Left ventricle myocardium superior (tissue), 1 donor: ENCODE data around the gene AP4M1. TPM values are rescaled to one million over a fixed set of nuclear protein-coding genes. Genes with fewer than 3 reads are reported as not detected.

Experiments used
- ATAC-seq: fragments of 200-7000 bp; cut with Tn5 transposase; one replicate; pipeline ENCODE4 v1.9.1; 2020; ENCODE audit warnings: mild to moderate bottlenecking, moderate library complexity
- DNase-seq: peaks from one replicate; pipeline ENCODE4 v3.0.0-alpha.2; 2020
- intact Hi-C: fragments of 100-400 bp; cut with micrococcal nuclease; formaldehyde crosslinking; loops from one replicate; pipeline ENCODE4 v1.11.0; 2022
- total RNA-seq: library from RNA; stranded (reverse); fragmentation: NEBNext Ultra II Directional; extraction: Animal tissue kit (Norgen Biotek cat#: 25700); gene quantifications from one replicate; pipeline ENCODE4 v1.2.1, GENCODE V29; 2021
- donor health status: DM: no; HTN: yes; CAD: no; lungs with severe emphysema.

Gene AP4M1
- total RNA-seq, 1 donor from 2014 or later, result 15.3 TPM

GRCh38 chr7:100102950-100103840 is 1.8 kb downstream of the AP4M1 start:
- intact Hi-C loops, result no loop called here
- peak; percentile 19 for DNase-seq

GRCh38 chr7:100105534-100105933 is 4.1 kb downstream of the AP4M1 start:
- intact Hi-C loops, result no loop called here
- no peak for DNase-seq
- ATAC-seq, result no peak

More at GRCh38 chr7:100102950-100103840, 1.8 kb downstream of the AP4M1 start:
- no peak for ATAC-seq

- DNase-seq, result peak; percentile 27
- intact Hi-C loops, result no loop called here
- ATAC-seq, result no peak
These were observed 5.2 kb downstream of the AP4M1 start for GRCh38 chr7:100106633-100107032.

- ATAC-seq, result no peak
These were observed 5.8 kb downstream of the AP4M1 start for GRCh38 chr7:100107125-100107737.

GRCh38 chr7:100107890-100108289 is 6.4 kb downstream of the AP4M1 start:
- ATAC-seq (no peak), DNase-seq (peak; percentile 26)
- intact Hi-C loops, result no loop called here

More at GRCh38 chr7:100107125-100107737, 5.8 kb downstream of the AP4M1 start:
- DNase-seq, result peak; percentile 26
- intact Hi-C loops, result no loop called here

- ATAC-seq (no peak), DNase-seq (no peak)
- intact Hi-C loops, result no loop called here
These were observed 8.2 kb downstream of the AP4M1 start for GRCh38 chr7:100109521-100110163.

- intact Hi-C loops, result no loop called here
- no peak for ATAC-seq
- no peak for DNase-seq
These were observed 9.7 kb downstream of the AP4M1 start for GRCh38 chr7:100111156-100111555.

GRCh38 chr7:100111914-100112313 is 10.5 kb downstream of the AP4M1 start:
- no peak for ATAC-seq
- DNase-seq, result peak; percentile 17
- intact Hi-C loops, result no loop called here

- ATAC-seq (no peak), DNase-seq (peak; percentile 4)
- intact Hi-C loops, result no loop called here
These were observed 13.6 kb downstream of the AP4M1 start for GRCh38 chr7:100115026-100115425.

- intact Hi-C loops, result no loop called here
- DNase-seq (no peak), ATAC-seq (no peak)
These were observed 17.1 kb downstream of the AP4M1 start for GRCh38 chr7:100118388-100119071.

GRCh38 chr7:100119072-100119969 is 17.9 kb downstream of the AP4M1 start, which contains the start of the genes CNPY4 and TAF6:
Gene CNPY4, plus strand, starts transcription at chr7:100119634. Its CDS starts 111 bp downstream, at chr7:100119745.
Gene TAF6, minus strand, starts transcription at chr7:100119358. Its CDS starts 5,149 bp downstream, at chr7:100114209.
- DNase-seq (peak; percentile 97), ATAC-seq (peak; percentile 94)
- intact Hi-C loops, result no loop called here

GRCh38 chr7:100119970-100120732 is 18.7 kb downstream of the AP4M1 start:
- DNase-seq, result peak; percentile 62
- ATAC-seq, result peak; percentile 72

GRCh38 chr7:100120733-100121036 is 19.2 kb downstream of the AP4M1 start:
- no peak for ATAC-seq
- intact Hi-C loops, result no loop called here

More at GRCh38 chr7:100119970-100120732, 18.7 kb downstream of the AP4M1 start:
- intact Hi-C loops, result no loop called here

GRCh38 chr7:100122067-100122466 is 20.6 kb downstream of the AP4M1 start:
- ATAC-seq, result no peak
- peak; percentile 27 for DNase-seq
- intact Hi-C loops, result no loop called here

More at GRCh38 chr7:100120733-100121036, 19.2 kb downstream of the AP4M1 start:
- no peak for DNase-seq

GRCh38 chr7:100122568-100122967 is 21.1 kb downstream of the AP4M1 start:
- intact Hi-C loops, result no loop called here

GRCh38 chr7:100124301-100125230 is 23.1 kb downstream of the AP4M1 start:
- ATAC-seq (no peak), DNase-seq (peak; percentile 2)
- intact Hi-C loops, result no loop called here

More at GRCh38 chr7:100122568-100122967, 21.1 kb downstream of the AP4M1 start:
- ATAC-seq (no peak), DNase-seq (peak; percentile 3)
